PFSK-1 (cell line): ENCODE results near the gene ZNF396.

Experiments
- FOXP2 ChIP-seq: optimal IDR thresholded peaks from 2 replicates; pipeline ENCODE3; 2011; ENCODE audit warnings: borderline replicate concordance, control low read depth, inconsistent platforms; ENCODE audit not compliant: insufficient read depth; ENCODE audit errors: extremely low read length, extremely low read depth
- POLR2AphosphoS5 ChIP-seq: IDR thresholded peaks from 2 replicates; pipeline ENCODE4 v1.6.1; 2012; ENCODE audit warnings: low read depth, mild to moderate bottlenecking, control low read depth, low read length, moderate library complexity
- SIN3A ChIP-seq: IDR thresholded peaks from 2 replicates; pipeline ENCODE4 v1.6.1; 2012; ENCODE audit warnings: mild to moderate bottlenecking, low read length, moderate library complexity, borderline replicate concordance; ENCODE audit not compliant: insufficient read depth
- TAF1 ChIP-seq: IDR thresholded peaks from 2 replicates; pipeline ENCODE4 v1.6.1; 2012; ENCODE audit warnings: low read length, control low read depth, borderline replicate concordance; ENCODE audit not compliant: insufficient read depth
- TF ChIP-seq, protein P1 (sequence below), 2 experiments: IDR thresholded peaks; 2 replicates each; pipeline versions ENCODE4 v1.6.1 to v1.8.0; 2011 to 2012; ENCODE audit warnings: low read depth in 2 of 2, low read length in 2 of 2, control low read depth in 1 of 2, inconsistent platforms in 1 of 2, mild to moderate bottlenecking in 1 of 2, moderate library complexity in 1 of 2; ENCODE audit not compliant: insufficient read depth in 1 of 2

Gene ZNF396

GRCh38 chr18:35386600-35387100 is 9.5 kb upstream of the ZNF396 start:
- TF ChIP-seq TAF1 (no peak), SIN3A (no peak), FOXP2 (no peak), POLR2AphosphoS5 (no peak)
- TF ChIP-seq, protein P1, sequence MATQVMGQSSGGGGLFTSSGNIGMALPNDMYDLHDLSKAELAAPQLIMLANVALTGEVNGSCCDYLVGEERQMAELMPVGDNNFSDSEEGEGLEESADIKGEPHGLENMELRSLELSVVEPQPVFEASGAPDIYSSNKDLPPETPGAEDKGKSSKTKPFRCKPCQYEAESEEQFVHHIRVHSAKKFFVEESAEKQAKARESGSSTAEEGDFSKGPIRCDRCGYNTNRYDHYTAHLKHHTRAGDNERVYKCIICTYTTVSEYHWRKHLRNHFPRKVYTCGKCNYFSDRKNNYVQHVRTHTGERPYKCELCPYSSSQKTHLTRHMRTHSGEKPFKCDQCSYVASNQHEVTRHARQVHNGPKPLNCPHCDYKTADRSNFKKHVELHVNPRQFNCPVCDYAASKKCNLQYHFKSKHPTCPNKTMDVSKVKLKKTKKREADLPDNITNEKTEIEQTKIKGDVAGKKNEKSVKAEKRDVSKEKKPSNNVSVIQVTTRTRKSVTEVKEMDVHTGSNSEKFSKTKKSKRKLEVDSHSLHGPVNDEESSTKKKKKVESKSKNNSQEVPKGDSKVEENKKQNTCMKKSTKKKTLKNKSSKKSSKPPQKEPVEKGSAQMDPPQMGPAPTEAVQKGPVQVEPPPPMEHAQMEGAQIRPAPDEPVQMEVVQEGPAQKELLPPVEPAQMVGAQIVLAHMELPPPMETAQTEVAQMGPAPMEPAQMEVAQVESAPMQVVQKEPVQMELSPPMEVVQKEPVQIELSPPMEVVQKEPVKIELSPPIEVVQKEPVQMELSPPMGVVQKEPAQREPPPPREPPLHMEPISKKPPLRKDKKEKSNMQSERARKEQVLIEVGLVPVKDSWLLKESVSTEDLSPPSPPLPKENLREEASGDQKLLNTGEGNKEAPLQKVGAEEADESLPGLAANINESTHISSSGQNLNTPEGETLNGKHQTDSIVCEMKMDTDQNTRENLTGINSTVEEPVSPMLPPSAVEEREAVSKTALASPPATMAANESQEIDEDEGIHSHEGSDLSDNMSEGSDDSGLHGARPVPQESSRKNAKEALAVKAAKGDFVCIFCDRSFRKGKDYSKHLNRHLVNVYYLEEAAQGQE (IDR thresholded peaks at IDR 0.05; ENCODE audit: insufficient read depth in 1 of 2, low read depth in 2 of 2, low read length in 2 of 2) = no peak

DNA sequence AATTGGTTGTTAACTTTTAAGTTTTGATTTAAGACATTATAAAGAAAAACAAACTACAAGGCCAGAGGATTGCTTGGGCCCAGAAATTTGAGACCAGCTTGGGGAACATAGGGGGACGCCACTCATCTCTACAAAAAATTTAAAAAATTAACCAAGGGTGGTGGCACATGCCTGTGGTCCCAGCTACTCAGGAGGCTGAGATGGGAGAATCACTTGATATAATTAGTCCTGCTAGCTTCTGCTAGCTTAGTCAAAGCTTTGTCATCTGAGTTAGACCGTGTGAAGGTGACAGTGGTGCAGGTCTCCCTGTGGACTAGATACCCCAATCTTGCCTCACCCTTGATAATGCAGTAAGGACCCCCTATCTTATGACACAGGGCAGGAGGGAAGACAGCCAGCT is 6.0 kb upstream of the ZNF396 start:
- TF ChIP-seq POLR2AphosphoS5 (no peak), SIN3A (no peak), TAF1 (no peak), FOXP2 (no peak)
- TF ChIP-seq, protein P1 (IDR thresholded peaks at IDR 0.05; ENCODE audit: insufficient read depth in 1 of 2, low read depth in 2 of 2, low read length in 2 of 2) = no peak

DNA sequence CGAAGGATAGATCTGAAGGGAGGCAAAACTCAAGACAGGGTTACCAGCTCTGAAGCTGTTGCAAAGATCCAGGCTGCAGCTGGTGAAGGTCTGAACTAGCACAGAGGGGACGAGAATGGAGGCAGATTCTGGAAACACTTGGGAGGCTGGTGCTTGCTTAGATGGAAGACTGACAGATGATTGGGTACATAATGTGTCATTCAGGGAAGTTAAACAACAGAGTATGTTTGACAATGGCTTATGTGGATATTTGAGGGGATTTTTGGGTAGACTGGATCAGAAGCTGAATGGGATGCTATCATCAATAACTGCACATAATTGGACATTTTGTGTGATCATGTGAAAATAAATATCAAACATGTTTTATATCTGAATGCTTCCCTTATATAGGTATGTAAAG is 2.3 kb upstream of the ZNF396 start:
- no peak for TF ChIP-seq TAF1
- TF ChIP-seq, protein P1 (IDR thresholded peaks at IDR 0.05; ENCODE audit: insufficient read depth in 1 of 2, low read depth in 2 of 2, low read length in 2 of 2) = no peak
- no peak for TF ChIP-seq FOXP2
- TF ChIP-seq POLR2AphosphoS5 = no peak
- no peak for TF ChIP-seq SIN3A

DNA sequence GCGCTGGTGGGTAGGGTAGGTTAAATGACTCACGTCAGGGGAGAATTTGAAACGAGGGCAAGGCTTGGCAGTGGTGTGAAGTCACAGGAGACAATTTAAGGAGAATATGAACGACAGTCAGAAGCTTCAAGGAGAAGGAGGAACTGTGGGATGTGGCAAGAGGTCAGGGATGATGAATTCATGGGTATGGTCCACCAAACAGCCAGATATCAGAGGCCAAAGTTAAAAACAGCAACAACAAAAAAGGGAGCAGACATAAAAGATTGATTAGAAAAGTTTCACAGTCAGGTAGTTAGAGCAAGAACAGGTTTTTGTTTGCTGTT is 1.4 kb upstream of the ZNF396 start:
- TF ChIP-seq POLR2AphosphoS5 = no peak
- TF ChIP-seq FOXP2 = no peak
- no peak for TF ChIP-seq TAF1
- TF ChIP-seq SIN3A = no peak
- TF ChIP-seq, protein P1 (IDR thresholded peaks at IDR 0.05; ENCODE audit: insufficient read depth in 1 of 2, low read depth in 2 of 2, low read length in 2 of 2) = no peak

- TF ChIP-seq TAF1 (no peak), SIN3A (no peak), FOXP2 (no peak), POLR2AphosphoS5 (no peak)
- TF ChIP-seq, protein P1 (IDR thresholded peaks at IDR 0.05; ENCODE audit: insufficient read depth in 1 of 2, low read depth in 2 of 2, low read length in 2 of 2) = no peak
Measured at GRCh38 chr18:35377875-35378573, 887 bp upstream of the ZNF396 start.
